Natural killer cell treated with Interleukin-12 subunit alpha and Interleukin-12 subunit beta and Interleukin-15 and Interleukin-18, amount 100 ng/mL, for 72 hours (primary cell): ENCODE data around the gene THAP4. TPM values are rescaled to one million over a fixed set of nuclear protein-coding genes. Genes with fewer than 3 reads are reported as not detected.

Experiments used
- ATAC-seq, 2 donors: fragments of 150-1000 bp; cut with Tn5 transposase in 1 of 2; sonication (Bioruptor Pico), chemical (Tn5 transposase) in 1 of 2; 2 replicates each; pipeline ENCODE4 v1.10.0; 2021
- DNase-seq: peaks from one replicate; pipeline ENCODE4 v3.0.0; 2022; ENCODE audit warnings: low spot score
- H3K27ac Mint-ChIP-seq, 2 donors: 1 replicate in 1 of 2; 2 replicates in 1 of 2; pipeline ENCODE4 v1.8.0; 2022; ENCODE audit warnings: mixed read lengths in 2 of 2, mild to moderate bottlenecking in 1 of 2, moderate library complexity in 1 of 2
- H3K27me3 Mint-ChIP-seq, 2 donors: 1 replicate in 1 of 2; 2 replicates in 1 of 2; pipeline ENCODE4 v1.8.0; 2022; ENCODE audit warnings: mixed read lengths in 2 of 2
- H3K36me3 Mint-ChIP-seq: one replicate; pipeline ENCODE4 v1.8.0; 2022; ENCODE audit warnings: mixed read lengths
- H3K4me1 Mint-ChIP-seq, 2 donors: 1 replicate in 1 of 2; 2 replicates in 1 of 2; pipeline ENCODE4 v1.8.0; 2022; ENCODE audit warnings: low read depth in 2 of 2, mixed read lengths in 2 of 2, mild to moderate bottlenecking in 1 of 2
- H3K4me3 Mint-ChIP-seq: one replicate; pipeline ENCODE4 v1.8.0; 2022; ENCODE audit warnings: mixed read lengths
- H3K9me3 Mint-ChIP-seq: 2 replicates; pipeline ENCODE4 v1.8.0; 2022; ENCODE audit warnings: mixed read lengths
- total RNA-seq, 2 donors: library from RNA; stranded (reverse); gene quantifications; one replicate each; pipeline ENCODE4 v1.2.3, GENCODE V29; 2022

Gene THAP4
- total RNA-seq, 2 donors from 2014 or later, result 26.9 to 55.9 TPM

DNA sequence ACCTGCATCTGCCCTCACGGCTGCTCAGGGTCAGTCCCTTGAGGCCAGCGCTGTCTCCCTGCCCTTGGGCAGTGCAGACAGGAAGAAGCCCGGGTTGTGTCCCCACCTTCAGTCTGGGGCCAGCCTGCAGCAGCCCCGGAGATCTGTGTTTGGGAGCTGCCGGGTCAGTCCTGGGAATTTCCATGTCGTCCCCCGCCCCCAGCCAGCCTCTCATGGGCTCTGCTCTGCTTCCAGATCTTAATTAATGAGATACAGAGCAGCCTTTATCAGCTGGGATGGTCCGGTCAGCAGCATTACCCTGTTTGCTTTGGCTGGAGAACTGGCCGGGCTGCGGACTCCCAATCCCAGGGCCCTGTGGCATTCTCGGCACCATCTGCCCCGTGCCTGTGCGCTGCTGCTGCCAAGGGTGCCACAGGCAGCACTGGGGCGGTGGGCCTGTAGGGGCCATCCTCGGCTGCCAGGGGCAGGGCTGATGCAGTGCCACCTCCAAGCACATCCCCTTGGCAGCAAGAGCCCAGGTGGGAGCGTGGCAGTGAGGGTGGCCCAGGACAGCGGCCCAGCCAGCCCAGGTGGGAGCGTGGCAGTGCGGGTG is 76.0 kb downstream of the THAP4 start:
- Mint-ChIP-seq H3K4me3 (no peak overlapping the region), H3K27me3 (peaks cover 8 to 18% of the 10 kb centered on the region in 2 donors), H3K9me3 (no peaks in the 10 kb centered on the region), H3K27ac (no peak overlapping the region), H3K36me3 (no peaks in the 10 kb centered on the region), H3K4me1 (peaks cover 8% of the 10 kb centered on the region in 2 donors)
- ATAC-seq (no peak), DNase-seq (no peak)

DNA sequence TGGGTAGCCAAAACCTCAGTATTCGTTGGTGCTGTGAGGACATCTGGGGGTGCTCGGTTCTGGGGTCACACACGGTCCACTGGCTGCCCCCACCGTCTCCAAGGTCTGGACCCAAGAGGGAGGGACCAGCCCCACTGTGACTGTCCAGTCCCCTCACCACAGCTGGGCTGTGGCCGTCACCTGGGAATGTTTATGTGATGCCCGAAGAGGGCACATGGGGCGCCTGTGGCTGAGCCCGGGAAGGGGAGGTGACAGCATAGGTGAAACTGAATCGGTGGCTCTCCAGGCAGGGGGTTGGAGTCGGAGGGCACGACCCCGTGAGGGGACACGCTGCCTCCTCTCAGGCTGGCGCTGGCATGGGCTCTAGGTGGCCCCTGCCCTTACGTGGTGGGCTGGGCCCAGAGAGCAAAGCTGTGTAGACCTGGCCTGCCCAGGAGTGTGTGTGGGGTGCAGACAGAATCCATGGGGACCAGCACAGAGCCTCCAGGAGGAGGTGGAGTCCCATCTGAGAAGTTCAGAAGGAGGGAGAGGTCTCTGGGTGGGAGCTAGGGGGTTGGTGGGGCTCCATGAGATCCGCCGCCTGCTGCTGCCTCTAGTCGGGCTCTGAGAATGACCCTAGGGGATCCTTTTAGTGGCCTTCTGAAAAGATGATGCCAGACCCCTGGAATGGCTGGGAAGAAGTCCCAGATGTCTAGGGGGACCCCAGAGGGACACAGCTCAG is 76.6 kb downstream of the THAP4 start:
- Mint-ChIP-seq H3K9me3 (no peaks in the 10 kb centered on the region), H3K4me3 (peak overlapping the region; percentile 65), H3K4me1 (peaks cover 8 to 11% of the 10 kb centered on the region in 2 donors), H3K36me3 (no peaks in the 10 kb centered on the region), H3K27ac (no peak overlapping the region), H3K27me3 (peaks cover 11 to 18% of the 10 kb centered on the region in 2 donors)
- ATAC-seq (no peak), DNase-seq (no peak)

DNA sequence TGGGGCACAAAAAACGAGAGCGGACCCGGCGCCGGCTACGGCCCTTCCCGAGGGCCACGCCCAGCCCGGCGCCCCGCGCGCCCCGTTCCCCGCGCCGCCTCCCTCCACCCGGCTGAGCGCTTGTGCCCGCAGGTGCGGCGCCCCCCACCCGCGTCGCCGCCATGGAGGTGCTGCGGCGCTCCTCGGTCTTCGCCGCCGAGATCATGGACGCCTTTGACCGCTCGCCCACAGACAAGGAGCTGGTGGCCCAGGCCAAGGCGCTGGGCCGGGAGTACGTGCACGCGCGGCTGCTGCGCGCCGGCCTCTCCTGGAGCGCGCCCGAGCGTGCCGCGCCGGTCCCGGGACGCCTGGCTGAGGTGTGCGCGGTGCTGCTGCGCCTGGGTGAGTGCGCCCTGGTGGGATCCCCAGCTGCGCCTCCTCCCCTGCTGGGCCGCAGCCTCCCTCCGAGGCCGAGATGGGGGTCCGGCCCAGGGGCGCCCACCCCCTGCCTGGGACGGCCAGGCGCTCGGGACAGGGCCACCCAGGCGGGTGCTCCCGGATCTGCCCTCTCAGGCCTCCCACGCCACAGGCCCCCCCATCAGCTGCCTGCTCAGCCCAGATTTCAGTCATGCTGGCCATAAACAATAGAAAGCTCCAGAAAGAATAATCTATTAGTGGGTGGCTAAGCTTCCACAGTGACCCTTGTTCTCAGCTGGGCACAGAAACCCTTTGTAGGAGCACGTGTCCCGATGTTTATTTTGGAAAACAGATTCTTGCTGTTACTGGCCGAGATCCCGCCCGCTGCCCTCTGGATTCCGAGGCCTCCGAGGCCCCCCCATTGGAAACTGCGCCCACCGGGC is 77.4 kb downstream of the THAP4 start:
- H3K9me3 Mint-ChIP-seq, result no peaks in the 10 kb centered on the region
- H3K36me3 Mint-ChIP-seq, result no peaks in the 10 kb centered on the region
- ATAC-seq, result peak; percentile 51 to 61
- H3K4me3 Mint-ChIP-seq, result peak overlapping the region; percentile 65
- peaks cover 11 to 18% of the 10 kb centered on the region in 2 donors for H3K27me3 Mint-ChIP-seq
- DNase-seq, result no peak
- H3K27ac Mint-ChIP-seq, result no peak overlapping the region
- peaks cover 8 to 11% of the 10 kb centered on the region in 2 donors for H3K4me1 Mint-ChIP-seq

DNA sequence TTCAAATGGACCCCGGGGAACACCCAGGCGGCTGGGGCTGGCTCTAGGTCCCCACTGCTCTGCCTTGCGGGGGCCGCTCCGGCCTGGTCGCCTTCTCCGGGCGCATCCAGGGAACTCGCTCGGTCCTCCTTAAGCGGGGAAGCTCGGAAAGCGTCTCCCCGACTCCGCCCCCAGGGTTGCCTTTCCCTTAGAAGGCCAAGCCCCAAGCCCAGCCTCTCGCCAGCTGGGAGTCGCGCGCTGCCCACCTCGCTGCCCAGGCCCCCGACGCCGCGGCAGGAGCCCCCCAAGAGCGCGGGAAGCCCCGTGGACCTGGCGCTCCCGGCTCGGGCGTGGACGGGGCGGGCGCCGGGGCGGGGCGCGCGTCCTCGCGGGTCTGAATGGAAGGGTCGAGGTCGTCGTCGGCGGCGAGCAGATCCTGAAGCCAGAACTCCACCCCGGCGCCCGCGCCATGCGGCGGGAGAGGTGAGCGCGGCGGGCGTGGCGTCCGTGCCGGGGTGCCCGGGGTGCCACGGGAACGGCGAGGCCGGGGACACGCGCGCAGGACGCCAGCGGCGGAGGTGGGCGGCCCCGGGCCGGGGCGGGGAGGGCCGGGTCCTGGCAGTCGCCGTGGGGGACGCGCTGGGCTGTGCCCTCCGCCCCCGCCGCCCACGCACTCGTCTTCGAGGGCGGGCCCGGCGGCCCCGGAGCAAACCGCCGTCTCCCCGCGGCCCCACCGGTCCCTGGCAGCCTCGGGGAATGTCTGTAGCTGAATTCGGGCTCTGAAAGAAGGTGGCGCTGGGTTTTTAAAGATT is 78.2 kb downstream of the THAP4 start, which contains the start of gene BOK:
BOK (plus strand) TSS at position 214 of the 791 bp plus-strand sequence. CDS start 739 bp downstream, outside the sequence.
- Mint-ChIP-seq H3K4me3 (peak within 1 kb of the TSS; percentile 75), H3K27ac (no peak within 1 kb of the TSS), H3K9me3 (no peaks in the 10 kb centered on the region), H3K4me1 (peaks cover 8 to 11% of the 10 kb centered on the region in 2 donors), H3K36me3 (no peaks in the 10 kb centered on the region), H3K27me3 (peaks cover 13 to 18% of the 10 kb centered on the region in 2 donors)
- peak; percentile 68 to 76 for ATAC-seq
- DNase-seq, result peak; percentile 77

DNA sequence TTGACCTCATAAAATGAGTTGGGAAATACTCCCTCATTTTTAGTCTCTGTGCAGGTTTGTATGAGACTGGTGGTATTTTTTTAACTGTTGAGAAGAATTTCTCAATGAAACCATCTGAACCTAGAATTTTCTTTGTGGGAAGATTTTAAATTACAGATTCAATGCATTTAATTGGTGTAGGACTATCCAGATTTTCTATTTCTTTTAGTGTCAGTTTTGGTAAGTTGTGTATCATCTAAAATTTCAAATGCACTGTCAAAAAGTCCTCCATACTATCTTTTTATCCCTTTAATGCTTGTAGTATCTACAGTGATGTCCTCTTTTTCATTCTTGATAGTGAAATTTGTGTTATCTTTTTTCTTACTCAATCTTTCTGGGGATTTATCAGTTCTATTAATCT is 80.2 kb downstream of the THAP4 start:
- DNase-seq, result no peak
- Mint-ChIP-seq H3K27ac (no peak overlapping the region), H3K4me3 (no peak overlapping the region), H3K27me3 (peaks cover 18 to 19% of the 10 kb centered on the region in 2 donors), H3K4me1 (peaks cover 8 to 12% of the 10 kb centered on the region in 2 donors), H3K36me3 (no peaks in the 10 kb centered on the region), H3K9me3 (no peaks in the 10 kb centered on the region)
- ATAC-seq, result no peak

DNA sequence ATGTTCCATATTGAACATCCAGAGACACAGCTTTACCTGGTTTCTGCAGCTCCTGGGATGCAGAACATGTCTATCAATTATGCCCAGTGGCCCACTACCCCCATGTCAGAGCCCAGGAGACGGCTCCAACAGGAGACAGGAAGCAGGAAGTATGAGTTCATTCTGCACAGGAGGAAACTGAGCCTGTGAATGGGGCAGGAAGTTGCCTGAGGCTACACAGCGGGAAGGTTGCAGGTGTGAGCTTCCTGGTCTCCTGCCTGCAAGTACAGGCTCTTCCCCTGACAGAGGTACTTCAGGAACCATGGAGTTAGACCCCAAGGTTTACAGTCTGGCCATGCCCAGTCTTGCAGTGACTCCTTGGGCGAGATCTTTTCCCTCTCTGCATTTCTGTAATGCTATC is 81.2 kb downstream of the THAP4 start:
- Mint-ChIP-seq H3K4me1 (peaks cover 8 to 12% of the 10 kb centered on the region in 2 donors), H3K27ac (no peak overlapping the region), H3K9me3 (no peaks in the 10 kb centered on the region), H3K27me3 (peaks cover 18 to 19% of the 10 kb centered on the region in 2 donors), H3K36me3 (no peaks in the 10 kb centered on the region), H3K4me3 (no peak overlapping the region)
- ATAC-seq, result no peak
- DNase-seq, result peak; percentile 34

DNA sequence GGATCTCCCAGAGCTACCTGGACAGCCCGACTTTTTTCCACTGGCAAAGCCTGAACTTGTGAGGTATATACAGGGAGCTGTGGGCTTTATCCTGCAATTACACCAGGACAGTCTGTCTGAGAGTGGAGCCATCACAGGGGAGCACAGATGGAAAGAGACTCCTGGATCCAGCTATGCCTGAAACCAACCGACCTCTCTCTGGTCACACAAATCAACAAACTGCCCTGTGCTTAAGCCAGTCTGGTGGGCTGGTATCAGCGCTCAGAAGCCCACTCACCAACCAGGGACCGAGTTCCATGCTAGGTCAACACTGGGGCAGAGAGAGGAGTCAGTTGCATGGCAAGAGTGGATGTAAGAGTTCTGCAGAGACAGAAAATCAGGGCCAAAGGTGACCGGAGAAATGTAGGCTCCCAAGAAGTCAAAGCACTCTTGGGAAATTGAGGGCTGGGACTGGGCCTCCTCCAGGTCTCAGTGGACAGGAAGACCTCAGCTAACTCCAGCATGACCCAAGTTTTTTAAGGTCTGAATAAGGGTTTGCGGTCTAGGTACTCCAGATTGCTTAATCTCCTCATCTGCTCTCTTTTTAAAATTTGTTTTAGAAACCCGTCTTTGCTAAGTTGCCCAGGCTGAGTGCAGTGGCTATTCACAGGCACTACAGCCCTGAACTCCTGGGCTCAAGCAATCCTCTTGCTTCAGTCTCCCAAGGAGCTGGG is 82.2 kb downstream of the THAP4 start:
- DNase-seq (peak; percentile 40), ATAC-seq (no peak)
- peaks cover 8 to 10% of the 10 kb centered on the region in 2 donors for H3K4me1 Mint-ChIP-seq
- H3K36me3 Mint-ChIP-seq, result no peaks in the 10 kb centered on the region
- no peak overlapping the region for H3K4me3 Mint-ChIP-seq
- H3K27me3 Mint-ChIP-seq, result peaks cover 18 to 19% of the 10 kb centered on the region in 2 donors
- H3K9me3 Mint-ChIP-seq, result no peaks in the 10 kb centered on the region
- no peak overlapping the region for H3K27ac Mint-ChIP-seq

DNA sequence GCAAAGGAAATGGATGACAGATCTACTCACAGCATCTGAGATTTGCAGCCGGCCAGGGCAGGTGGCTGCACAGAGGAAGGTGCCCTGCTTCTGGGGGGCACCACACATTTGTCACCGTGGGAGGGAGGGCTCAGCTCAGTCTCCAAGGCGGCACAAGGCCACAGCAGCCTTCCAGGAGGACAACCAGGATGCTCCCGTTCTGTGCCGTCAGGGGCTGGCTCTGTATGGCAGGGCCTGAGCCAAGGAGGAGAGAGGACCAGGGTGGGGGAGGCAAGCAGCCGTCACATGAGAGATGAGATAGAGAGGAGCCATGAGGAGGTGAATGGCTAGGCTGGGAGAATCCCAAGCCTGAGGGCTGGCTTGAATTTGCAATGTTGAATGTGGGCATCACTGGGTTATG is 83.0 kb downstream of the THAP4 start:
- H3K36me3 Mint-ChIP-seq, result no peaks in the 10 kb centered on the region
- no peaks in the 10 kb centered on the region for H3K9me3 Mint-ChIP-seq
- ATAC-seq (no peak), DNase-seq (peak; percentile 41)
- H3K27me3 Mint-ChIP-seq, result peaks cover 18 to 22% of the 10 kb centered on the region in 2 donors
- H3K4me1 Mint-ChIP-seq, result peaks cover 8 to 10% of the 10 kb centered on the region in 2 donors
- no peak overlapping the region for H3K4me3 Mint-ChIP-seq
- no peak overlapping the region for H3K27ac Mint-ChIP-seq

DNA sequence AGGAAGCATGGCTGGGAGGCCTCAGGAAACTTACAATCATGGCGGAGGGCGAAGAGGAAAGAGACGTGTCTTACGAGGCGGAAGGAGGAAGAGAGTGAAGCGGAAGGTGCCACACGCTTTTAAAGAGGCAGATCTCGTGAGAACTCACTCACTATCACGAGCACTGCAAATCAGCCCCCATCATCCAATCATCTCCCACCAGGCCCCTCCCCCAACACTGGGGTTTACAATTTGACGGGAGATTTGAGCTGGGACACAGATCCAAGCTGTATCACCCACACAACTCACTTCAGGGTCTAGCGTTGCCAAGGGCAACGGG is 83.5 kb downstream of the THAP4 start:
- Mint-ChIP-seq H3K36me3 (no peaks in the 10 kb centered on the region), H3K27ac (no peak overlapping the region), H3K4me3 (no peak overlapping the region), H3K4me1 (peaks cover 8 to 10% of the 10 kb centered on the region in 2 donors), H3K27me3 (peaks cover 18 to 22% of the 10 kb centered on the region in 2 donors), H3K9me3 (no peaks in the 10 kb centered on the region)
- no peak for DNase-seq
- ATAC-seq, result no peak

DNA sequence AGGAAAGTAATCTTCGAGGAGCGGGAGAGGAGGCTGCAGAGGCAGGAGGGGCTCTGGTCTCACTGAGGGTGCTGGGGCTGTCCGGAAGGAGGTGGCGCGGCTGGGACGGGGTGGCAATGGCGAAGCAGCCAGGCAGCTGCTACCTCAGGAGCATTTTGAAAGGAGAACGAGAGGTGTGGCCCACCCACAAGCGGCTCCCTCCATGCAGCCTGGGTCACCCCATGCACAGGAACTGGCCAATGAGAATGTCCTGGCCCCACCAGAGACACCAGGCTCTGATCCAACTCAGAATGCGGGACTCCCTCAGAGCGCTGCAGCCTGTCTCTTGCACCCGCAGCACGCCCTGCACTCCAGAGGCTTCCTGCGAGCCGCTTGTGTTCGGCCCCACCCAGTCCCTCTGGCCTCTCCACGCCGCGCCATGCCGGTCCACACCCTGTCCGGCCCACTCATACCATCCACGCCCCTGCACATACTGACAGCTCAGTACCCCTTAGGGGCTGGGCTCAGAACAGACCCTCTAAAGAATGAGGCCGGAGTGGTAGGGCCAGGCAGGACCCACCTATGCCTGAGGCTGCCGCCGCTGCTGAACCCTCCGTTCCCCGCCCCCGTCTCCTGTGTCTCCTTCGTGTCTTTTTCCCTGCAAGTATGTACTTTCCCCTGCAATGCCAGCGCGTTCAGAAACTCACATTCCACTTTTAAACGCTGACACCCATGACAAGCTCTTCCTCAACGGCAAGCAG is 84.8 kb downstream of the THAP4 start:
- DNase-seq, result peak; percentile 47

DNA sequence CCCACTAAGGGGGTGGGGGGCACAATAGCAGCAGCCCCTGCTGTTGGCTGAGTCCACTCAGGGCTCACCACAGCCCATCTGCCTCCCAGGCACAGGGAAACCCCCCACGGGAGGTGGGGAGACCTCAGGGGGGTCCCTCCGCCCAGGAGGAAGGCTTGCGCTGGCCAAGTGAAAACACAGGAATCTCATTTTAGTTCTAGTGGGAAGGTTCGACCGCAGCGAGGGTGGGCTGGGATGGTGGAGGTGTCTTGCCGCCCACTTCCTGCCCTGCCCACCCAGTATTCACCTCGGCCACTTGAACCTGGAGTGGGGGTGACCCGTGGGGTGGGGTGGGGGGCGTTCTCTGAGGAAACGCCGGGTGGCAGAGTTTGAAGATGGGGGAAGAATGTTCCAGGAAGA is 85.4 kb downstream of the THAP4 start:
- no peaks in the 10 kb centered on the region for H3K36me3 Mint-ChIP-seq
- H3K9me3 Mint-ChIP-seq, result no peaks in the 10 kb centered on the region
- H3K4me3 Mint-ChIP-seq, result no peak overlapping the region
- no peak for DNase-seq
- H3K27ac Mint-ChIP-seq, result no peak overlapping the region
- H3K4me1 Mint-ChIP-seq, result peaks cover 0 to 7% of the 10 kb centered on the region in 2 donors
- no peak for ATAC-seq
- peaks cover 0 to 18% of the 10 kb centered on the region in 2 donors for H3K27me3 Mint-ChIP-seq

More for the DNA sequence above, 84.8 kb downstream of the THAP4 start:
- ATAC-seq, result peak in 1 of 2 donors; percentile 30
- H3K36me3 Mint-ChIP-seq, result no peaks in the 10 kb centered on the region
- H3K9me3 Mint-ChIP-seq, result no peaks in the 10 kb centered on the region
- peaks cover 5 to 15% of the 10 kb centered on the region in 2 donors for H3K27me3 Mint-ChIP-seq
- H3K27ac Mint-ChIP-seq, result no peak overlapping the region
- no peak overlapping the region for H3K4me3 Mint-ChIP-seq
- H3K4me1 Mint-ChIP-seq, result peaks cover 0 to 7% of the 10 kb centered on the region in 2 donors
